ENCODE data around the gene HLA-DPB1.
"Not testable (repeated sequence)": the region's sequence is repeated elsewhere in the genome, so short reads cannot be mapped to it uniquely, and the experiment has no call there.

The HLA-DPB1 gene

GRCh38 chr6:33075568-33076405 is at the start of gene HLA-DPB1:
HLA-DPB1 (plus strand) TSS chr6:33075990; CDS start chr6:33076042, 52 bp downstream.
- DNase-seq, result no peak

GRCh38 chr6:33028220-33028849 is 47.5 kb upstream of the HLA-DPB1 start:
- DNase-seq, result no peak

- DNase-seq, result no peak
Measured at GRCh38 chr6:33029328-33030184, 46.2 kb upstream of the HLA-DPB1 start.

- no peak for DNase-seq
Measured at GRCh38 chr6:33030245-33030644, 45.5 kb upstream of the HLA-DPB1 start.

GRCh38 chr6:33034554-33034953 is 41.2 kb upstream of the HLA-DPB1 start:
- no peak for DNase-seq

GRCh38 chr6:33036535-33036934 is 39.3 kb upstream of the HLA-DPB1 start:
- DNase-seq, result no peak

- DNase-seq, result no peak
Measured at GRCh38 chr6:33040157-33040556, 35.6 kb upstream of the HLA-DPB1 start.

GRCh38 chr6:33049323-33050013 is 26.3 kb upstream of the HLA-DPB1 start:
- DNase-seq, result no peak

DNA sequence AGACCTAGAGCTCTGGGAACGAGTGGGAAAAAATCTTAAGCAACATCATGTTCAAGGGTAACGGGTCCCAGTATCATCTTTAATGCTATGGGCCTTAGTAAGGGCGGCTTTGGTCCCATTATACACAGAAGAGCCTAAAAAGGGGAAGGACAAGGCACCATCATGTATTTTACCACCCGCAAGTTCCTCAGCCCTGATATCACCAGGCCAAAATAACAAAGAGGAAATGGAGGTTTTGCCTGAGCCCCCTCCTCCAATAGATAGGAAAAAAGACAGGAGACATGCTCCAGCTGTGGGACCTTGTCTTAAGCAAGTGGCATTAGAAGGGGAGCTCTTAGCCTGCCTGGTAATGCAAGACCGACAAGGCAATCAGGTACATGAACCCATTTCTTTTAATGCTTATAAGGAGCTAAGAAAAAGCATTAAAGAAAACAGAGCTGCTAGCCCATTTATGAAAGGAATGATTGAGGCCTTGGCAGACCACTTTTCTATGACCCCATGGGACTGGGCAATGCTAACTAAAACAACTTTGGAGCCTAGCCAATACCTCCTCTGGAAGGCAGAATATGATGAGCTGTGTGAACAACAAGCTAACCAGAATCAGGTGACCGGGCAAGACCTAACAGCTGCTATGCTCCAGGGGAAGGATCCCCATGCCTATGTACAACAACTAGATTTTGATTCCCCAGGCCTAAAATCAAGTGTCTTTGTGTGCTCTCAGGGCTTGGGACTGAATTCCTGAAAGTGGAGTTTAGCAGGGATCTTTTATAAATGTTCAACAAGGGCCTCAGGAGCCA is 25.6 kb upstream of the HLA-DPB1 start:
- DNase-seq, result no peak

- DNase-seq, result no peak
Measured at GRCh38 chr6:33052627-33053026, 23.2 kb upstream of the HLA-DPB1 start.

DNA sequence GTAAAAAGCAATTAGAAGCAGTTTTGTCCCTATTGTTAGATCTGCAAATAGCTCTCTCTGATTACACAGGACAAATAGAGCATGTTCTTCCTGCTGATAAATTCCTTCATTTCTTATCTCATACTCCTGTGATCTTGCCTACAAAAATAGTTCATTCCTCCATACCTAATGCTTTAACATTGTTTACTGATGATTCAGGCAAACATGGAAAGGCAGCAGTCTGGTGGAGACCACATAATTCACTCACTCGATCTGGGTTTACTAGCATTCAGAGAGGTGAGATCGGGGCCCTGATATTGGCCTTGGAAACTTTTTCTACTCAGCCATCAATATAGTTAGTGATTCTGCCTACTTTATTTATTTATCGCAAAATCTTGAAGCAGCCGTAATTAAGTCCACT is 22.6 kb upstream of the HLA-DPB1 start:
- DNase-seq, result no peak

GRCh38 chr6:33057222-33058150 is 18.3 kb upstream of the HLA-DPB1 start:
- DNase-seq, result no peak

GRCh38 chr6:33061987-33062386 is 13.8 kb upstream of the HLA-DPB1 start:
- no peak for DNase-seq

- DNase-seq, result not testable (repeated sequence)
Measured at GRCh38 chr6:33063435-33063834, 12.4 kb upstream of the HLA-DPB1 start.

DNA sequence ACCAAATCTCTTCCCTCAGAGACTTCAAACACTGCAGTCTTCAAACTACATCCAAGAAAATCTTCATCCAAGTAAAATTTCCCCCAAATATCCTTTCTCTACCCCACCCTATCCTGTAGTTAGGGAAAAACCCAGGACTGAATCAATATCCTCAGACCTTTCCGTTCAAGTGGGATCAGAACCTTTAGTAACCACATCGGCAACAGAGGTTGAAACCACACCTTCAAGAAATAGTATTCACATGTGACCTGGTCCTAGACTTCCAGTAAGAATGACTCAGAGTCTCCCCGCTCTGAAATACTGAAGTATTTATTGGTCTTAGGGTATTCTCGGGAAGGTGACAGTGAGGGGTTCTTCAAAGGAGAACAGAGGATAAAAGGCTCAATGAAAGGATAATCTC is 11.1 kb upstream of the HLA-DPB1 start:
- no peak for DNase-seq

DNA sequence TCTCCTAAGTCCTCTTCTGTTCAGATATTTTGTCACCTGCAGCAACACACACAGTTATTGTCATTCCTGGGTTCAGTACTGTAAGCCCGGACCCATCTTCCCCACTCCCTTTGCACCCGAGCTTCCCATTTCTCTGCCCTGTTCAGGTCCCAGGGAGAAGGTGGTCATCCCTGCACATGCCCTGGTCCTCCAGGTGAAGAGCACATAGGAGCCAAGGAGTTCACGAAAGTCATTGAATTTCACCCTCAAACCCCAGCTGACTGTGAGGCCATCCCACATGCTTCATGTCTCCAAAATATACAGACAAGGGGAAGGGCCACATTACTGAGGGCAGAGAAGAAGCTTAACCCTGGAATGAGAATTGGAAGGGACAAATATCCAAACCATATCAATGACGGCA is 10.5 kb upstream of the HLA-DPB1 start:
- DNase-seq, result no peak

GRCh38 chr6:33066917-33067521 is 8.8 kb upstream of the HLA-DPB1 start:
- DNase-seq, result no peak

- no peak for DNase-seq
Measured at GRCh38 chr6:33069021-33069738, 6.6 kb upstream of the HLA-DPB1 start.

- DNase-seq, result no peak
Measured at GRCh38 chr6:33070909-33071308, 4.9 kb upstream of the HLA-DPB1 start.

DNA sequence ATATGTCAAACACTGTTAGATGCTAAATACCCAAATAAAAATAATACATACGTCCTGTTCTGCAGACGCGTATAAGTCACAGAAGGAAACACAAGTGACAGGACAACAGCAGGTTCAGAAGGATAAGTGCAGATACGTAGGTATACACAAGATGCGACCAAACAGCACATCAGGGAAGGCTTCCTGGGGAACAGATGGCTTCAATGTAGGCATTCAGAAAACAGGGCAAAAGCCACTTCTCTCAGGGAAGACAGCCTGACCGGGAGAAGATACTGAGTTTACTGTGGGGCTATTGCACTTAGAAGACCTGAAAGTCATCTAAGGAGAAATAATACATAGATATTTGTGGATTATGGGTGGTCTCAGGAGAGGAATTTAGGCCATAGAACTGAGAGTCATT is 4.2 kb upstream of the HLA-DPB1 start:
- DNase-seq, result no peak
